ENCODE results near the gene LDLRAD4.
A peak's percentile ranks its signal among the peaks of the same experiment; 100 is the strongest.

LDLRAD4 gene

GRCh38 chr18:13549880-13550232 is 331.3 kb downstream of the LDLRAD4 start:
- in situ Hi-C loops (cut with MboI; ENCODE audit: low sequenced_read_pairs): loop anchor here (25.0 kb wide), 1 partner anchor 537 kb away; no protein-coding TSS in a partner anchor
- Histone ChIP-seq H3K9me3 (no peaks in the 10 kb centered on the region), H3K36me3 (replicated peaks) (no peaks in the 10 kb centered on the region), H3K4me3 (no peak overlapping the region), H3K27me3 (ENCODE audit: low read depth) (peaks cover 3% of the 10 kb centered on the region; the same call in 1 of the 2 replicates), H3K4me1 (no peaks in the 10 kb centered on the region)
- no peak for DNase-seq (ENCODE audit: low spot score in 2 of 2)

GRCh38 chr18:13550418-13551304 is 332.1 kb downstream of the LDLRAD4 start:
- H3K4me3 ChIP-seq: no peak overlapping the region
- H3K36me3 ChIP-seq (replicated peaks): no peaks in the 10 kb centered on the region
- DNase-seq (ENCODE audit: low spot score in 2 of 2): no peak
- H3K9me3 ChIP-seq: no peaks in the 10 kb centered on the region
- H3K4me1 ChIP-seq: no peaks in the 10 kb centered on the region
- peaks cover 10% of the 10 kb centered on the region for H3K27me3 ChIP-seq (ENCODE audit: low read depth)
- in situ Hi-C loops (cut with MboI; ENCODE audit: low sequenced_read_pairs): loop anchor here (25.0 kb wide), 1 partner anchor 537 kb away; no protein-coding TSS in a partner anchor

GRCh38 chr18:13551305-13551603 is 332.7 kb downstream of the LDLRAD4 start:
- Histone ChIP-seq H3K4me1 (no peaks in the 10 kb centered on the region), H3K9me3 (no peaks in the 10 kb centered on the region), H3K36me3 (replicated peaks) (no peaks in the 10 kb centered on the region), H3K4me3 (no peak overlapping the region), H3K27me3 (ENCODE audit: low read depth) (peaks cover 14% of the 10 kb centered on the region)
- DNase-seq (ENCODE audit: low spot score in 2 of 2): no peak
- in situ Hi-C loops (cut with MboI; ENCODE audit: low sequenced_read_pairs): loop anchor here (25.0 kb wide), 1 partner anchor 536 kb away; no protein-coding TSS in a partner anchor

- Histone ChIP-seq H3K4me3 (no peak overlapping the region), H3K36me3 (replicated peaks) (no peaks in the 10 kb centered on the region), H3K4me1 (no peaks in the 10 kb centered on the region), H3K9me3 (no peaks in the 10 kb centered on the region), H3K27me3 (ENCODE audit: low read depth) (peaks cover 14% of the 10 kb centered on the region)
- in situ Hi-C loops (cut with MboI; ENCODE audit: low sequenced_read_pairs): loop anchor here (25.0 kb wide), 1 partner anchor 535 kb away; no protein-coding TSS in a partner anchor
- DNase-seq (ENCODE audit: low spot score in 2 of 2): no peak
Measured at GRCh38 chr18:13551841-13552733, 333.5 kb downstream of the LDLRAD4 start.

GRCh38 chr18:13553449-13553848 is 334.9 kb downstream of the LDLRAD4 start:
- in situ Hi-C loops (cut with MboI; ENCODE audit: low sequenced_read_pairs): loop anchor here (25.0 kb wide), 1 partner anchor 534 kb away; no protein-coding TSS in a partner anchor
- no peak for DNase-seq (ENCODE audit: low spot score in 2 of 2)
- no peaks in the 10 kb centered on the region for H3K9me3 ChIP-seq
- H3K4me3 ChIP-seq: no peak overlapping the region
- peaks cover 14% of the 10 kb centered on the region for H3K27me3 ChIP-seq (ENCODE audit: low read depth)
- H3K4me1 ChIP-seq: no peaks in the 10 kb centered on the region
- H3K36me3 ChIP-seq (replicated peaks): no peaks in the 10 kb centered on the region

- no peak overlapping the region for H3K4me3 ChIP-seq
- no peaks in the 10 kb centered on the region for H3K36me3 ChIP-seq (replicated peaks)
- H3K9me3 ChIP-seq: no peaks in the 10 kb centered on the region
- H3K4me1 ChIP-seq: no peaks in the 10 kb centered on the region
- no peak for DNase-seq (ENCODE audit: low spot score in 2 of 2)
- H3K27me3 ChIP-seq (ENCODE audit: low read depth): peaks cover 14% of the 10 kb centered on the region
- in situ Hi-C loops (cut with MboI; ENCODE audit: low sequenced_read_pairs): loop anchor here (25.0 kb wide), 1 partner anchor 532 kb away; no protein-coding TSS in a partner anchor
Measured at GRCh38 chr18:13555192-13555591, 336.6 kb downstream of the LDLRAD4 start.

- Histone ChIP-seq H3K4me1 (no peaks in the 10 kb centered on the region), H3K36me3 (replicated peaks) (no peaks in the 10 kb centered on the region), H3K9me3 (no peaks in the 10 kb centered on the region), H3K4me3 (no peak overlapping the region), H3K27me3 (ENCODE audit: low read depth) (peaks cover 14% of the 10 kb centered on the region)
- DNase-seq (ENCODE audit: low spot score in 2 of 2): no peak
- in situ Hi-C loops (cut with MboI; ENCODE audit: low sequenced_read_pairs): loop anchor here (25.0 kb wide), 1 partner anchor 531 kb away; no protein-coding TSS in a partner anchor
Measured at GRCh38 chr18:13555865-13556264, 337.3 kb downstream of the LDLRAD4 start.

- Histone ChIP-seq H3K9me3 (no peaks in the 10 kb centered on the region), H3K4me3 (no peak overlapping the region), H3K4me1 (no peaks in the 10 kb centered on the region), H3K36me3 (replicated peaks) (no peaks in the 10 kb centered on the region), H3K27me3 (ENCODE audit: low read depth) (peaks cover 14% of the 10 kb centered on the region)
- in situ Hi-C loops (cut with MboI; ENCODE audit: low sequenced_read_pairs): loop anchor here (25.0 kb wide), 1 partner anchor 531 kb away; no protein-coding TSS in a partner anchor
- DNase-seq (ENCODE audit: low spot score in 2 of 2): no peak
Measured at GRCh38 chr18:13556502-13556901, 337.9 kb downstream of the LDLRAD4 start.

GRCh38 chr18:13558124-13558523 is 339.6 kb downstream of the LDLRAD4 start:
- in situ Hi-C loops (cut with MboI; ENCODE audit: low sequenced_read_pairs): loop anchor here (25.0 kb wide), 1 partner anchor 529 kb away; no protein-coding TSS in a partner anchor
- Histone ChIP-seq H3K4me3 (no peak overlapping the region), H3K9me3 (no peaks in the 10 kb centered on the region), H3K4me1 (no peaks in the 10 kb centered on the region), H3K27me3 (ENCODE audit: low read depth) (peaks cover 13% of the 10 kb centered on the region), H3K36me3 (replicated peaks) (no peaks in the 10 kb centered on the region)
- DNase-seq (ENCODE audit: low spot score in 2 of 2): peak; percentile 21 to 52

- Histone ChIP-seq H3K27me3 (ENCODE audit: low read depth) (peaks cover 11% of the 10 kb centered on the region), H3K4me3 (no peak overlapping the region), H3K4me1 (no peaks in the 10 kb centered on the region), H3K36me3 (replicated peaks) (no peaks in the 10 kb centered on the region), H3K9me3 (no peaks in the 10 kb centered on the region)
- in situ Hi-C loops (cut with MboI; ENCODE audit: low sequenced_read_pairs): loop anchor here (25.0 kb wide), 1 partner anchor 529 kb away; no protein-coding TSS in a partner anchor
- DNase-seq (ENCODE audit: low spot score in 2 of 2): no peak
Measured at GRCh38 chr18:13558790-13559189, 340.2 kb downstream of the LDLRAD4 start.

GRCh38 chr18:13559754-13560153 is 341.2 kb downstream of the LDLRAD4 start:
- Histone ChIP-seq H3K9me3 (no peaks in the 10 kb centered on the region), H3K27me3 (ENCODE audit: low read depth) (peaks cover 11% of the 10 kb centered on the region), H3K36me3 (replicated peaks) (no peaks in the 10 kb centered on the region), H3K4me1 (no peaks in the 10 kb centered on the region), H3K4me3 (no peak overlapping the region)
- in situ Hi-C loops (cut with MboI; ENCODE audit: low sequenced_read_pairs): loop anchor here (25.0 kb wide), 1 partner anchor 528 kb away; no protein-coding TSS in a partner anchor
- DNase-seq (ENCODE audit: low spot score in 2 of 2): no peak

GRCh38 chr18:13560306-13560705 is 341.7 kb downstream of the LDLRAD4 start:
- H3K27me3 ChIP-seq (ENCODE audit: low read depth): peaks cover 7% of the 10 kb centered on the region
- H3K4me1 ChIP-seq: no peaks in the 10 kb centered on the region
- no peak for DNase-seq (ENCODE audit: low spot score in 2 of 2)
- H3K36me3 ChIP-seq (replicated peaks): no peaks in the 10 kb centered on the region
- H3K4me3 ChIP-seq: no peak overlapping the region
- in situ Hi-C loops (cut with MboI; ENCODE audit: low sequenced_read_pairs): loop anchor here (25.0 kb wide), 1 partner anchor 527 kb away; no protein-coding TSS in a partner anchor
- no peaks in the 10 kb centered on the region for H3K9me3 ChIP-seq

- Histone ChIP-seq H3K4me1 (no peaks in the 10 kb centered on the region), H3K9me3 (no peaks in the 10 kb centered on the region), H3K4me3 (no peak overlapping the region), H3K27me3 (ENCODE audit: low read depth) (no peaks in the 10 kb centered on the region), H3K36me3 (replicated peaks) (no peaks in the 10 kb centered on the region)
- DNase-seq (ENCODE audit: low spot score in 2 of 2): no peak
- in situ Hi-C loops (cut with MboI; ENCODE audit: low sequenced_read_pairs): loop anchor here (25.0 kb wide), 1 partner anchor 525 kb away; no protein-coding TSS in a partner anchor
Measured at GRCh38 chr18:13562494-13563029, 344.0 kb downstream of the LDLRAD4 start.

All from HAP-1 (cell line).